ENCODE measurements around the gene CCDC183. TPM values are rescaled to one million over a fixed set of nuclear protein-coding genes. Genes with fewer than 3 reads are reported as not detected.
"Not testable (repeated sequence)": the region's sequence is repeated elsewhere in the genome, so short reads cannot be mapped to it uniquely, and the experiment has no call there.

The CCDC183 gene
- polyA plus RNA-seq, 1 donor, result 27.4 TPM

GRCh38 chr9:136754059-136754572 is 42.0 kb upstream of the CCDC183 start:
- no CpG with 5 or more reads among the region's 17 CpGs for WGBS (ENCODE audit: insufficient coverage, low lambda C conversion rate)
- H3K9me3 ChIP-seq (ENCODE audit: control insufficient read depth, low read depth, low read length), result peaks cover 20% of the 10 kb centered on the region
- no peaks in the 10 kb centered on the region for H3K36me3 ChIP-seq (ENCODE audit: control insufficient read depth, insufficient read depth, low read length)
- DNase-seq, result no peak
- H3K27me3 ChIP-seq (ENCODE audit: control insufficient read depth, insufficient read depth, low read length), result peaks cover 6% of the 10 kb centered on the region
- no peak overlapping the region for H3K27ac ChIP-seq (ENCODE audit: low read length)
- H3K4me1 ChIP-seq (ENCODE audit: control insufficient read depth, insufficient read depth, low read length), result no peaks in the 10 kb centered on the region
- no peak overlapping the region for H3K4me3 ChIP-seq (ENCODE audit: low read length)

GRCh38 chr9:136754626-136755301 is 41.4 kb upstream of the CCDC183 start:
- Histone ChIP-seq H3K27ac (ENCODE audit: low read length) (no peak overlapping the region), H3K27me3 (ENCODE audit: control insufficient read depth, insufficient read depth, low read length) (peaks cover 6% of the 10 kb centered on the region), H3K4me3 (ENCODE audit: low read length) (no peak overlapping the region), H3K4me1 (ENCODE audit: control insufficient read depth, insufficient read depth, low read length) (no peaks in the 10 kb centered on the region), H3K36me3 (ENCODE audit: control insufficient read depth, insufficient read depth, low read length) (no peaks in the 10 kb centered on the region), H3K9me3 (ENCODE audit: control insufficient read depth, low read depth, low read length) (peaks cover 20% of the 10 kb centered on the region)
- no CpG with 5 or more reads among the region's 24 CpGs for WGBS (ENCODE audit: insufficient coverage, low lambda C conversion rate)
- no peak for DNase-seq

DNA sequence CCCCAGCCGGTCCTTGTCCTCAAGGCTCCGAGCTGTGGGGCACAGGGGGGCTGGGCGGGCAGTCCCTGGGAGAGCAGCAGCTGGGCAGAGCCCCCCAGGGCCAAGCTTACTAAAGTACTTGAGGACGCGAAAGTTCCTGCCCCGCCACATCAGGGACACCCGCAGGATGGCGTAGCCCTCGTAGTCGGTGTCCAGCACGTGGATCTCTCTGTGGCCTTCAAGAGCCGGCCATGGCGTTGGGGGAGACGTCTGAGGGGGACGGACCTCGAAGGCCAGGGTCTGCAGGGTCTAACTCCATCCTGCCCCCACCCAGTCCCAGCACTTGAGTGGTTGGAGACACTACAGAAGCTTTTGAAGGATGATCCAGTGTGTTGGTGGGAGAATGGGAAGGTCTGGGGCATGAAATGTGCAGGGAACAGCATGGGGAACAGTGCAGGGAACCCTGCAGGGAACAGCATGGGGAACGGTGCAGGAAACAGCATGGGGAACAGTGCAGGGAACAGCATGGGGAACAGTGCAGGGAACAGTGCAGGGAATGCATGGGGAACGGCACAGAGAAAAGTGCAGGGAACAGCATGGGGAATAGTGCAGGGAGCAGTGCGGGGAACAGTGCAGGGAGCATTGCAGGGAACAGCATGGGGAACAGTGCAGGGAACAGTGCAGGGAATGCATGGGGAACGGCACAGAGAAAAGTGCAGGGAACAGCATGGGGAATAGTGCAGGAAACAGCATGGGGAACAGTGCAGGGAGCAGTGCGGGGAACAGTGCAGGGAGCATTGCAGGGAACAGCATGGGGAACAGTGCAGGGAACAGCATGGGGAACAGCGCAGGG is 40.6 kb upstream of the CCDC183 start:
- not testable (repeated sequence) for DNase-seq; H3K4me3 ChIP-seq (ENCODE audit: low read length); H3K36me3 ChIP-seq (ENCODE audit: control insufficient read depth, insufficient read depth, low read length); H3K4me1 ChIP-seq (ENCODE audit: control insufficient read depth, insufficient read depth, low read length); H3K27me3 ChIP-seq (ENCODE audit: control insufficient read depth, insufficient read depth, low read length); H3K27ac ChIP-seq (ENCODE audit: low read length)
- peaks cover 21% of the 10 kb centered on the region for H3K9me3 ChIP-seq (ENCODE audit: control insufficient read depth, low read depth, low read length)
- WGBS (ENCODE audit: insufficient coverage, low lambda C conversion rate), result 92% methylated on average over 2 of the region's 22 CpGs

DNA sequence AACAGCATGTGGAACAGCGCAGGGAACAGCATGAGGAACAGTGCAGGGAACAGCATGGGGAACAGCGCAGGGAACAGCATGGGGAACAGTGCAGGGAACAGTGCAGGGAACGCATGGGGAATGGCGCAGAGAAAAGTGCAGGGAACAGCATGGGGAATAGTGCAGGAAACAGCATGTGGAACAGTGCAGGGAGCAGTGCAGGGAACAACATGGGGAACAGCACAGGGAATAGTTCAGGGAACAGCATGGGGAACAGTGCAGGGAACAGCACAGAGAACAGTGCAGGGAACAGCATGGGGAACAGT is 40.1 kb upstream of the CCDC183 start:
- no peaks in the 10 kb centered on the region for H3K4me1 ChIP-seq (ENCODE audit: control insufficient read depth, insufficient read depth, low read length)
- DNase-seq, result no peak
- peaks cover 22% of the 10 kb centered on the region for H3K9me3 ChIP-seq (ENCODE audit: control insufficient read depth, low read depth, low read length)
- peaks cover 6% of the 10 kb centered on the region for H3K27me3 ChIP-seq (ENCODE audit: control insufficient read depth, insufficient read depth, low read length)
- no peaks in the 10 kb centered on the region for H3K36me3 ChIP-seq (ENCODE audit: control insufficient read depth, insufficient read depth, low read length)
- H3K4me3 ChIP-seq (ENCODE audit: low read length), result no peak overlapping the region
- no peak overlapping the region for H3K27ac ChIP-seq (ENCODE audit: low read length)
- WGBS (ENCODE audit: insufficient coverage, low lambda C conversion rate), result no CpG with 5 or more reads among the region's 4 CpGs

DNA sequence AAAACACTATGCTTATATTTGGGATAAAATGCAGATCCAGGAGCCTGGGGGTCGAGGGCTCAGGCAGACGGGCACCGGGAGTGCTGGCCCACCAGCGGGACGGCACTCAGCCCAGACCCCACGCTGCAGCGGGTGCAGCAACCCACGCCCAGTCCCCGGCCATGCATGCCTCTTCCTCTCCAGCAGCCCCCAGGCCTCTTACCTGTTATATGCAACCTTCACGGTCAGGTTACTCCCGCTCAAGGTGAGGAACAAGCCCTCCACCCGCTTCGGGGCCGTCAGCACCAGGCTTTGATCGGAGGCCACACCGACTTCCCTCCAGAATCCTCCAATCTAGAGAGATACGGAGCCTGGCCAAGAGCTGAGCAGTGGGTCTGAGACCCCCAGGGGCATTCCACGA is 39.3 kb upstream of the CCDC183 start:
- H3K27ac ChIP-seq (ENCODE audit: low read length), result no peak overlapping the region
- no peak for DNase-seq
- WGBS (ENCODE audit: insufficient coverage, low lambda C conversion rate), result no CpG with 5 or more reads among the region's 18 CpGs
- H3K36me3 ChIP-seq (ENCODE audit: control insufficient read depth, insufficient read depth, low read length), result no peaks in the 10 kb centered on the region
- H3K4me3 ChIP-seq (ENCODE audit: low read length), result no peak overlapping the region
- no peaks in the 10 kb centered on the region for H3K4me1 ChIP-seq (ENCODE audit: control insufficient read depth, insufficient read depth, low read length)
- H3K9me3 ChIP-seq (ENCODE audit: control insufficient read depth, low read depth, low read length), result peaks cover 21% of the 10 kb centered on the region
- H3K27me3 ChIP-seq (ENCODE audit: control insufficient read depth, insufficient read depth, low read length), result peaks cover 6% of the 10 kb centered on the region

DNA sequence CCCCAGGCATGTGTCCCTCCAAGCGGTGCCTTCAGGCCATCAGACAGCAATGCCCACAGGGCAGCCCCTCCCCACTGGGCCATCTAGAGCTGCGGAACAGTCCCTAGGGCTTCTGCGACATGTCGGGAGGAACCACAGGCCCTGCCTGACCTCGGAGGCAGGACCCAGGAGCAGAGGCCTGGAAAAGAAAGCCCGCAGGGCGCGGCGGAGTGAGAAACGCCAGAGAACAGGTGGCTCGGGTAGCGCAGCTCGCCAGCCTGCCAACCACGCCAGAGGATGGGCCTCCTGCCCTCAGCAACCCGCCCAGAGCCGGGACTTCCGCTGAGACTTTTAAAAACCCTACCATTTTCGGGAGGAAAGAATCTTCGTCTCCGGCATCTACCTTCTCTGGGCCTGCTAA is 38.8 kb upstream of the CCDC183 start:
- Histone ChIP-seq H3K9me3 (ENCODE audit: control insufficient read depth, low read depth, low read length) (peaks cover 18% of the 10 kb centered on the region), H3K36me3 (ENCODE audit: control insufficient read depth, insufficient read depth, low read length) (no peaks in the 10 kb centered on the region), H3K27ac (ENCODE audit: low read length) (no peak overlapping the region), H3K27me3 (ENCODE audit: control insufficient read depth, insufficient read depth, low read length) (peaks cover 6% of the 10 kb centered on the region), H3K4me1 (ENCODE audit: control insufficient read depth, insufficient read depth, low read length) (no peaks in the 10 kb centered on the region), H3K4me3 (ENCODE audit: low read length) (no peak overlapping the region)
- DNase-seq, result no peak
- no CpG with 5 or more reads among the region's 20 CpGs for WGBS (ENCODE audit: insufficient coverage, low lambda C conversion rate)

DNA sequence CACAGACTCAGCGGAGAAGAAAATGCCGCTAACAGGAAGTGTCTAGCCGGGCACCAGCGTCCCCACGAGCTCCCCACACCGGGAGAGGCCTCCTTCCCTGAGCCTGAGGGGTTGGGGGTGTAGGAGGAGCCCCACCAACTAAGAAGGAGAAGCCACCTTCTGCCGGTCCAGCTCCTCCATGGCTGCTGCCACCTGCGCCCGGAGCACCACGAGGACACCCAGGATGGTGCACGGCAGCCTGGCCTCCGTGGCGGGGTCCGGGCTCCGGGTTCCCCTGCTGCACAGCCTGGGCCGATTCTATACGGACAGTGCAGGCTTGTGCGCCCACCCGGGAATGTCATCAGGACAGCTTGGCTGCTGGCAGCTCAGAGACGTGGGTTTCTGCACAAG is 38.4 kb upstream of the CCDC183 start:
- Histone ChIP-seq H3K36me3 (ENCODE audit: control insufficient read depth, insufficient read depth, low read length) (no peaks in the 10 kb centered on the region), H3K4me3 (ENCODE audit: low read length) (no peak overlapping the region), H3K4me1 (ENCODE audit: control insufficient read depth, insufficient read depth, low read length) (no peaks in the 10 kb centered on the region), H3K27ac (ENCODE audit: low read length) (no peak overlapping the region), H3K9me3 (ENCODE audit: control insufficient read depth, low read depth, low read length) (peaks cover 18% of the 10 kb centered on the region), H3K27me3 (ENCODE audit: control insufficient read depth, insufficient read depth, low read length) (peaks cover 6% of the 10 kb centered on the region)
- DNase-seq, result no peak
- WGBS (ENCODE audit: insufficient coverage, low lambda C conversion rate), result no CpG with 5 or more reads among the region's 20 CpGs

DNA sequence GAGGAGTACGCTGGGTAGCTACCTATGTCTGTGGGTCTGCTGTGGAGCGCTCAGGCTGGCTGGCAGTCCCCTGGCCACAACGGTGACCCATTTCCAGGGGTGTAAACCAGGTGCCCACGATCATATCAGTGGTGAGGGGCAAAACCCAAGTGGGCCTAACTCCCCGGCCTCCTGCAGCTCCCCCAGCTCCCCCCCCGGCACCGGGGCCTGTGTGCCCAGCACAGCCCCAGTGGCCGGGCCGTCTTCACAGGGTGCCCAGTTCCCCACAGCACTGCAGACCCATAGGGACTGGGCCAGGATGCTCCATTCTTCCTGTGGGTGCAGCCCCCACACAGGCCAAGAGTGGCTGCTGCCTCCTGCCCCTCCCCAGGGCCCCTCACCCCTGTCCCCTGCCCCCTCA is 37.1 kb upstream of the CCDC183 start:
- DNase-seq, result no peak
- Histone ChIP-seq H3K4me1 (ENCODE audit: control insufficient read depth, insufficient read depth, low read length) (no peaks in the 10 kb centered on the region), H3K4me3 (ENCODE audit: low read length) (no peak overlapping the region), H3K9me3 (ENCODE audit: control insufficient read depth, low read depth, low read length) (peaks cover 12% of the 10 kb centered on the region), H3K27me3 (ENCODE audit: control insufficient read depth, insufficient read depth, low read length) (no peaks in the 10 kb centered on the region), H3K36me3 (ENCODE audit: control insufficient read depth, insufficient read depth, low read length) (no peaks in the 10 kb centered on the region), H3K27ac (ENCODE audit: low read length) (no peak overlapping the region)
- WGBS (ENCODE audit: insufficient coverage, low lambda C conversion rate), result no CpG with 5 or more reads among the region's 9 CpGs

- Histone ChIP-seq H3K9me3 (ENCODE audit: control insufficient read depth, low read depth, low read length) (peaks cover 12% of the 10 kb centered on the region), H3K36me3 (ENCODE audit: control insufficient read depth, insufficient read depth, low read length) (no peaks in the 10 kb centered on the region), H3K27me3 (ENCODE audit: control insufficient read depth, insufficient read depth, low read length) (no peaks in the 10 kb centered on the region), H3K4me1 (ENCODE audit: control insufficient read depth, insufficient read depth, low read length) (peaks cover 7% of the 10 kb centered on the region), H3K27ac (ENCODE audit: low read length) (no peak overlapping the region), H3K4me3 (ENCODE audit: low read length) (no peak overlapping the region)
- DNase-seq, result no peak
- WGBS (ENCODE audit: insufficient coverage, low lambda C conversion rate), result no CpG with 5 or more reads among the region's 27 CpGs
Measured at GRCh38 chr9:136759436-136760325, 36.5 kb upstream of the CCDC183 start.

DNA sequence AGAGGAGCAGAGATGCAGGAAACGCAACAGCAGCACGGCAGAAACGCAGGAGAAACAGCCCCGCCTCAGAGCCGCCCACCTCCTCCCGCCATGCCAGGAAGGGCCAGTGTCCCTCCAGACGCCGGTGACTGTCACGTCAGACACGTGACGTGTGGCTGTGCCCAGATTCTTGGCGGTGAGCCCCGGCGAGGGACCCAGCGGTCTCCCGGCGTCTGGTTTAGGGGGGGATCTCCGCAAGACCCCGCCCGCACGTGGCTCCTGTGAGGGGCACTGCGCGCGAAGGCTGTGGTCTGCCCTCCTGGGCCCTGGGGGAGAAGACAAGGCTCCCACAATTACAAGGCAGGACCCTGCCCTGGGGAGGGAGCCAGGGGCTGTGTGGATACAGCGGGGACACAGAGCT is 35.7 kb upstream of the CCDC183 start:
- Histone ChIP-seq H3K27ac (ENCODE audit: low read length) (no peak overlapping the region), H3K4me3 (ENCODE audit: low read length) (no peak overlapping the region), H3K36me3 (ENCODE audit: control insufficient read depth, insufficient read depth, low read length) (no peaks in the 10 kb centered on the region), H3K9me3 (ENCODE audit: control insufficient read depth, low read depth, low read length) (peaks cover 11% of the 10 kb centered on the region), H3K27me3 (ENCODE audit: control insufficient read depth, insufficient read depth, low read length) (no peaks in the 10 kb centered on the region), H3K4me1 (ENCODE audit: control insufficient read depth, insufficient read depth, low read length) (peaks cover 9% of the 10 kb centered on the region)
- no CpG with 5 or more reads among the region's 25 CpGs for WGBS (ENCODE audit: insufficient coverage, low lambda C conversion rate)
- no peak for DNase-seq
